ENCODE results near the gene MRPS25. TPM values are rescaled to one million over a fixed set of nuclear protein-coding genes. Genes with fewer than 3 reads are reported as not detected.

MRPS25 gene
- total and polyA plus RNA-seq, 7 donors, result 25.8 to 86.1 (median 44.5) TPM

DNA sequence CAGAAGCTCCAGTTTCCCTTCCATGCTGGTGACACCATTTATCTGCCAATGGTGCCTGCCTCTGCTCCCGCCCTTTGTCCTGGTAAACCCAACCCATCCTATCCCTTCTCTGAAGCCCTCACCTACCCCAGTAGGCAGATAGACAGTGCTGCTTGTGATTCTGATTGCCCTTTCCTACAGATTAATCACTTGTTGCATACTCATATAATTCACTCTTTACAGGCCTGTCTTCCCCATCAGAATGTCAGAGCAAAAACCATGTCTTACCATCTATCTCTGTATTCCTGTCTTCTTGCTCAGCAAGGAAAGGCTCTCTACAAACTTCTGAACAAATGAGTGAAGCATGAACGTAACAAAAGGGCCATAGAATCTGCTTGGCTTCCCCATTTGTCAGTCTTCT lies 47.9 kb downstream of the MRPS25 start:
- 96 to 98% methylated on average over 2 of the region's 2 CpGs for WGBS, 2 donors
- TF ChIP-seq, protein P1, sequence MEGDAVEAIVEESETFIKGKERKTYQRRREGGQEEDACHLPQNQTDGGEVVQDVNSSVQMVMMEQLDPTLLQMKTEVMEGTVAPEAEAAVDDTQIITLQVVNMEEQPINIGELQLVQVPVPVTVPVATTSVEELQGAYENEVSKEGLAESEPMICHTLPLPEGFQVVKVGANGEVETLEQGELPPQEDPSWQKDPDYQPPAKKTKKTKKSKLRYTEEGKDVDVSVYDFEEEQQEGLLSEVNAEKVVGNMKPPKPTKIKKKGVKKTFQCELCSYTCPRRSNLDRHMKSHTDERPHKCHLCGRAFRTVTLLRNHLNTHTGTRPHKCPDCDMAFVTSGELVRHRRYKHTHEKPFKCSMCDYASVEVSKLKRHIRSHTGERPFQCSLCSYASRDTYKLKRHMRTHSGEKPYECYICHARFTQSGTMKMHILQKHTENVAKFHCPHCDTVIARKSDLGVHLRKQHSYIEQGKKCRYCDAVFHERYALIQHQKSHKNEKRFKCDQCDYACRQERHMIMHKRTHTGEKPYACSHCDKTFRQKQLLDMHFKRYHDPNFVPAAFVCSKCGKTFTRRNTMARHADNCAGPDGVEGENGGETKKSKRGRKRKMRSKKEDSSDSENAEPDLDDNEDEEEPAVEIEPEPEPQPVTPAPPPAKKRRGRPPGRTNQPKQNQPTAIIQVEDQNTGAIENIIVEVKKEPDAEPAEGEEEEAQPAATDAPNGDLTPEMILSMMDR (IDR thresholded peaks at IDR 0.05), result no peak
- TF ChIP-seq POLR2A (IDR thresholded peaks at IDR 0.05), result no peak
- TF ChIP-seq POLR2AphosphoS5 (IDR thresholded peaks at IDR 0.05), result no peak
- TF ChIP-seq EP300 (IDR thresholded peaks at IDR 0.05), result no peak
- Histone ChIP-seq H3K4me3 (no peak overlapping the region), H3K27me3 (no peaks in the 10 kb centered on the region), H3K4me1 (peaks cover 0 to 9% (median 0%) of the 10 kb centered on the region in 4 donors), H3K9me3 (no peaks in the 10 kb centered on the region), H3K36me3 (peaks cover 22 to 97% (median 35%) of the 10 kb centered on the region in 4 donors), H3K27ac (peak overlapping the region in 2 of 4 donors; percentile 7 to 19)
- intact Hi-C loops (cut with DNase I), result no loop called here
- no peak for DNase-seq

DNA sequence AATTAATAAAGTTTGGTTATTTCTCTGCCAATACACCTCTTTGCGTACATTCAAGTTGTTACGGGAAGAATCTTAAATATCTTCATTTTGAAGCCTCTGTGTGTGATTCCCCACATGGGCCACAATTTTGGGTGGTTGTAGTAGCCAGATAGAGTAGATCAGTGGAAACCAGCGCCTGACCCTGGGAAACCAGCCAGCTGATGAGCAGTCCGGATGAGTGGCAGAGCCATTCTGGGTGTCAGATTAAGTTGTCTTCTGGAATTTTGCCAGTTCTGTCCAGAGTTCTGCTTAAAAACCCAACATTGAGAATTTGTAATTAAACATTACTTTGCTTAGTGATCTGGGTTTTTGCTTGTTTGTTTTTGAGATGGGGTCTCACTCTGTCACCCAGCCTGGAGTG lies 49.7 kb downstream of the MRPS25 start:
- peaks cover 0 to 9% (median 0%) of the 10 kb centered on the region in 4 donors for H3K4me1 ChIP-seq
- intact Hi-C loops (cut with DNase I), result no loop called here
- no peaks in the 10 kb centered on the region for H3K27me3 ChIP-seq
- no peak overlapping the region for H3K27ac ChIP-seq
- H3K9me3 ChIP-seq, result no peaks in the 10 kb centered on the region
- TF ChIP-seq POLR2A (IDR thresholded peaks at IDR 0.05) (no peak), POLR2AphosphoS5 (IDR thresholded peaks at IDR 0.05) (no peak), EP300 (IDR thresholded peaks at IDR 0.05) (no peak)
- TF ChIP-seq, protein P1 (IDR thresholded peaks at IDR 0.05), result no peak
- no peak overlapping the region for H3K4me3 ChIP-seq
- 92 to 93% methylated on average over 4 of the region's 4 CpGs for WGBS, 2 donors
- DNase-seq, result no peak
- peaks cover 11 to 80% (median 29%) of the 10 kb centered on the region in 4 donors for H3K36me3 ChIP-seq

DNA sequence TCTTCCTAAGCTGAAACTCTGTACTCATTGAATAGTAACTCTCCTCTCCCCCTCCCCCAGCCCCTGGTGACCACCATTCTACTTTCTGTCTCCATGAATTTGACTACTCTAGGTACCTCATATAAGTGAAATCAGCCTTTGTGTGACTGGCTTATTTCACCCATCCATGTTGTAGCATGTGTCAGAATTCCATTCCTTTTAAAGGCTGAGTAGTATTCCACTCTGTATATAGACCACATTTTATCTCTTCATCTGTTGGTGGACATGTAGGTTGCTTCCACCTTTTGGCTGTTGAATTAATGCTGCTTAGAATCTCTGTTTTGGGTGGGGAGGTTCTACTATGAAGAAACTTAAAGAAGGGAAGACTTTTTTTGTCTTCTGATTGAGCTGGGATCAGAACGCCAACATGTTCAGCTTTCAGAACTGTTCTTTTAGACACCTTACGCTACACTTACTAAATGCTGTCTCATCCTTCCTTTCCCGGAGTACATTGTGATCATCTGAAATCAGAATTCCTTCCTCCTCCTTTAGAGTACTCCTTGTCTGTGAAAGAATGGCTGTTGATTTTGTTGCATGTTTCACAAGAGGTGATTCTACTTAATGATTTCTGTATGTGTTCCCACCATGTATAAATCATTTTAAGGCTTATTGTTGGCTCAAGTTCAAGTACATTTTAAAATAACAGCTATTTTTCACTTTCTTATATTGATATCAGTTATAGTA lies 50.3 kb downstream of the MRPS25 start:
- no peaks in the 10 kb centered on the region for H3K27me3 ChIP-seq
- intact Hi-C loops (cut with DNase I), result no loop called here
- no peak overlapping the region for H3K4me3 ChIP-seq
- WGBS, 2 donors, result 95 to 96% methylated on average over 3 of the region's 3 CpGs
- peaks cover 6 to 75% (median 26%) of the 10 kb centered on the region in 4 donors for H3K36me3 ChIP-seq
- no peak for DNase-seq
- peaks cover 0 to 9% (median 0%) of the 10 kb centered on the region in 4 donors for H3K4me1 ChIP-seq
- H3K9me3 ChIP-seq, result no peaks in the 10 kb centered on the region
- TF ChIP-seq POLR2A (IDR thresholded peaks at IDR 0.05) (no peak), EP300 (IDR thresholded peaks at IDR 0.05) (no peak), POLR2AphosphoS5 (IDR thresholded peaks at IDR 0.05) (no peak)
- TF ChIP-seq, protein P1 (IDR thresholded peaks at IDR 0.05), result no peak
- no peak overlapping the region for H3K27ac ChIP-seq

DNA sequence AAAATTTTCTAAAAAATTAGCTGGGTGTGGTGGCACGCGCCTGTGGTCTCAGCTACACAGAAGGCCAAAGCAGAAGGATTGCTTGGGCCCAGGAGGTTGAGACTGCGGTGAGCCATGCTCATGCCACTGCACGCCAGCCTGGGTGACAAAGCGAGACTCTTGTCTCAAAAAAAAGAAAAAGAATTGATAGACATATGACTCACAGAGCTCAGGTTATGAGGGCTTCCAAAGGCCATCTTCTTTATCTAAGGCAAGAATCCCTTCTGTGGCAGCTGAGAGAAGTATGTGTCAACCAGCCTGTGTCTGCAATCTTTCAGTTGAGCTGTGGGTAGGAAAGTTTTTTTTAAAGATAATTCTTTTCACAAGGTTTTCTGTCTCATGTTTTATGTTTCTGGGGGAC lies 53.9 kb downstream of the MRPS25 start:
- intact Hi-C loops (cut with DNase I), result no loop called here
- H3K36me3 ChIP-seq, result peaks cover 6 to 58% (median 16%) of the 10 kb centered on the region in 4 donors
- H3K27me3 ChIP-seq, result no peaks in the 10 kb centered on the region
- no peak overlapping the region for H3K27ac ChIP-seq
- WGBS, 2 donors, result 95 to 96% methylated on average over 5 of the region's 5 CpGs
- peaks cover 0 to 8% (median 4%) of the 10 kb centered on the region in 4 donors for H3K4me1 ChIP-seq
- DNase-seq, result no peak
- H3K4me3 ChIP-seq, result no peak overlapping the region
- H3K9me3 ChIP-seq, result no peaks in the 10 kb centered on the region
- no peak for TF ChIP-seq POLR2AphosphoS5 (IDR thresholded peaks at IDR 0.05)
- TF ChIP-seq, protein P1 (IDR thresholded peaks at IDR 0.05), result no peak
- TF ChIP-seq POLR2A (IDR thresholded peaks at IDR 0.05), result no peak
